ENCODE results near the gene PGK2. TPM values are rescaled to one million over a fixed set of nuclear protein-coding genes. Genes with fewer than 3 reads are reported as not detected.

Gene PGK2
- total RNA-seq, 6 experiments from 2014 or later = not detected

DNA sequence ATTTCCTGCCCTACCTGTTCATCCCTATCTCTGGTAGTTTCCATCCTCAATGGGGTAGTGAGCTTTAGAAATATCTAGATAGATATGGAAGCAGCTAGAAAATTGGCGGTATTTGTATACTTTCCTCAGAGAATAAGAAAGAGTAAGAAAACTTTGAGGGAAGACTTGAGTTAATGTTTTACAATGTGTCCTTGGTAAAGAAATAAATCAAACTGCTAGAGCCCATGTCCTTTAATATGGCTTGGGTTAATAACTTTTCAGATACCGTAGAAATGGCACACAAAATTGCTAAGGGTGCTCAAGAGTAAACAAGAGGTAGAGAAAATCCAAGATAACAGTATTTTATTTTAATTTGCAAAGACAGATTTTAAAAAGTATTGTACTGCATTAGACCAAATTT, 28.1 kb upstream of the PGK2 start:
- no peak overlapping the region for H3K27ac ChIP-seq
- H3K4me1 ChIP-seq = no peaks in the 10 kb centered on the region
- H3K36me3 ChIP-seq = no peaks in the 10 kb centered on the region
- ATAC-seq = no peak
- 74% methylated on average over 2 of the region's 2 CpGs for WGBS (ENCODE audit: insufficient coverage, low coverage, low lambda C conversion rate, missing lambda C conversion rate)
- H3K4me3 ChIP-seq = no peak overlapping the region
- no peaks in the 10 kb centered on the region for H3K9me3 ChIP-seq
- intact Hi-C loops (cut with DNase I) = no loop called here
- DNase-seq = no peak
- H3K27me3 ChIP-seq = no peaks in the 10 kb centered on the region
- no peak for TF ChIP-seq POLR2A (IDR thresholded peaks at IDR 0.05)
- no peak for TF ChIP-seq CTCF (IDR thresholded peaks at IDR 0.05)

DNA sequence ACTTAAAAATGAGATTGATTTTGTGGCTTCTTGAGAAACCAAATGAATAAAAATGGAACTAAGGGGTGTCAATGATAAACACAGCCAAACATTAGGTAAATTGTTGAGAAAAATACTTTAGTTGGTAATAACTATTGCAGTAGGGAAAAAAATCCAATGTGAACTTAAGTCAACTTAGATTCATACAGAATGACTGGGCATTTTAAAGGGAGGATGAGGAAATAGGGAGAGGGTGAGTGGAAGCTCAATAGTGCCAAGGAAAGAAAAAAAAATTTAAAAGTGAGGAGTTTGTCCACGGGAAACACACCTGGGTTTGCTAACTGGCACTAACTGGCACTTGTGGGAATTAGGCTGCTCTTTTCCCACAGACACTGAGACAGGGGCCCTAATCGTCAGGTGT, 26.2 kb upstream of the PGK2 start:
- Histone ChIP-seq H3K36me3 (no peaks in the 10 kb centered on the region), H3K4me1 (no peaks in the 10 kb centered on the region), H3K27me3 (no peaks in the 10 kb centered on the region), H3K9me3 (no peaks in the 10 kb centered on the region), H3K27ac (no peak overlapping the region), H3K4me3 (no peak overlapping the region)
- intact Hi-C loops (cut with DNase I) = no loop called here
- no peak for ATAC-seq
- TF ChIP-seq POLR2A (IDR thresholded peaks at IDR 0.05) (no peak), CTCF (IDR thresholded peaks at IDR 0.05) (no peak)
- WGBS (ENCODE audit: insufficient coverage, low coverage, low lambda C conversion rate, missing lambda C conversion rate) = 54% methylated on average over 2 of the region's 2 CpGs
- no peak for DNase-seq

GRCh38 chr6:49806145-49806544, 19.1 kb upstream of the PGK2 start:
- no peaks in the 10 kb centered on the region for H3K9me3 ChIP-seq
- no peaks in the 10 kb centered on the region for H3K4me1 ChIP-seq
- DNase-seq = no peak
- intact Hi-C loops (cut with DNase I) = no loop called here
- ATAC-seq = no peak
- 86% methylated on average over 4 of the region's 4 CpGs for WGBS (ENCODE audit: insufficient coverage, low coverage, low lambda C conversion rate, missing lambda C conversion rate)
- H3K4me3 ChIP-seq = no peak overlapping the region
- H3K27ac ChIP-seq = no peak overlapping the region
- no peaks in the 10 kb centered on the region for H3K36me3 ChIP-seq
- TF ChIP-seq CTCF (IDR thresholded peaks at IDR 0.05) (no peak), POLR2A (IDR thresholded peaks at IDR 0.05) (no peak)
- H3K27me3 ChIP-seq = no peaks in the 10 kb centered on the region

GRCh38 chr6:49805246-49805645, 18.2 kb upstream of the PGK2 start:
- WGBS (ENCODE audit: insufficient coverage, low coverage, low lambda C conversion rate, missing lambda C conversion rate) = no CpG with 5 or more reads among the region's 3 CpGs
- ATAC-seq = no peak
- Histone ChIP-seq H3K9me3 (no peaks in the 10 kb centered on the region), H3K36me3 (no peaks in the 10 kb centered on the region), H3K4me3 (no peak overlapping the region), H3K27me3 (no peaks in the 10 kb centered on the region), H3K4me1 (no peaks in the 10 kb centered on the region), H3K27ac (no peak overlapping the region)
- TF ChIP-seq CTCF (IDR thresholded peaks at IDR 0.05) (no peak), POLR2A (IDR thresholded peaks at IDR 0.05) (no peak)
- no peak for DNase-seq
- intact Hi-C loops (cut with DNase I) = no loop called here

GRCh38 chr6:49801525-49801924, 14.4 kb upstream of the PGK2 start:
- DNase-seq (no peak), ATAC-seq (no peak)
- WGBS (ENCODE audit: insufficient coverage, low coverage, low lambda C conversion rate, missing lambda C conversion rate) = 98% methylated on average over 4 of the region's 8 CpGs
- no peaks in the 10 kb centered on the region for H3K27me3 ChIP-seq
- no peaks in the 10 kb centered on the region for H3K4me1 ChIP-seq
- no peak overlapping the region for H3K4me3 ChIP-seq
- no peaks in the 10 kb centered on the region for H3K36me3 ChIP-seq
- H3K27ac ChIP-seq = no peak overlapping the region
- no peak for TF ChIP-seq POLR2A (IDR thresholded peaks at IDR 0.05)
- no peak for TF ChIP-seq CTCF (IDR thresholded peaks at IDR 0.05)
- no peaks in the 10 kb centered on the region for H3K9me3 ChIP-seq
- intact Hi-C loops (cut with DNase I) = no loop called here

Data from right lobe of liver (tissue), 6 donors.